ENCODE measurements around the gene GJA9.

- TF ChIP-seq REST (IDR thresholded peaks at IDR 0.05; ENCODE audit: insufficient read depth in 1 of 2, low read depth in 2 of 2, low read length in 1 of 2) (no peak), CTCF (IDR thresholded peaks at IDR 0.05) (no peak), POLR2AphosphoS5 (IDR thresholded peaks at IDR 0.05; ENCODE audit: low read depth, low read length) (no peak)
Observed at GRCh38 chr1:38923607-38924006, 42.2 kb upstream of the GJA9 start.

Data from Panc1 (cell line).